Astrocyte of the spinal cord (primary cell): ENCODE results near the gene ATP2C1.

Source experiments
- DNase-seq: peaks from one replicate; pipeline ENCODE4 v3.0.0; 2011; ENCODE audit warnings: low read depth, low spot score
- H3K4me3 ChIP-seq: 2 replicates; pipeline ENCODE4 v1.5.1; 2011; ENCODE audit warnings: low read depth, mild to moderate bottlenecking, low read length, moderate library complexity
- in situ Hi-C: cut with HindIII; loops from 2 replicates; pipeline ENCODE4 v1.10.0; 2017; ENCODE audit warnings: low sequenced_read_pairs
- TF ChIP-seq, protein P1 (sequence below): IDR thresholded peaks from 2 replicates; pipeline ENCODE4 v1.5.1; 2012; ENCODE audit warnings: low read depth, mild to moderate bottlenecking, low read length, inconsistent platforms

ATP2C1 gene, protein sequence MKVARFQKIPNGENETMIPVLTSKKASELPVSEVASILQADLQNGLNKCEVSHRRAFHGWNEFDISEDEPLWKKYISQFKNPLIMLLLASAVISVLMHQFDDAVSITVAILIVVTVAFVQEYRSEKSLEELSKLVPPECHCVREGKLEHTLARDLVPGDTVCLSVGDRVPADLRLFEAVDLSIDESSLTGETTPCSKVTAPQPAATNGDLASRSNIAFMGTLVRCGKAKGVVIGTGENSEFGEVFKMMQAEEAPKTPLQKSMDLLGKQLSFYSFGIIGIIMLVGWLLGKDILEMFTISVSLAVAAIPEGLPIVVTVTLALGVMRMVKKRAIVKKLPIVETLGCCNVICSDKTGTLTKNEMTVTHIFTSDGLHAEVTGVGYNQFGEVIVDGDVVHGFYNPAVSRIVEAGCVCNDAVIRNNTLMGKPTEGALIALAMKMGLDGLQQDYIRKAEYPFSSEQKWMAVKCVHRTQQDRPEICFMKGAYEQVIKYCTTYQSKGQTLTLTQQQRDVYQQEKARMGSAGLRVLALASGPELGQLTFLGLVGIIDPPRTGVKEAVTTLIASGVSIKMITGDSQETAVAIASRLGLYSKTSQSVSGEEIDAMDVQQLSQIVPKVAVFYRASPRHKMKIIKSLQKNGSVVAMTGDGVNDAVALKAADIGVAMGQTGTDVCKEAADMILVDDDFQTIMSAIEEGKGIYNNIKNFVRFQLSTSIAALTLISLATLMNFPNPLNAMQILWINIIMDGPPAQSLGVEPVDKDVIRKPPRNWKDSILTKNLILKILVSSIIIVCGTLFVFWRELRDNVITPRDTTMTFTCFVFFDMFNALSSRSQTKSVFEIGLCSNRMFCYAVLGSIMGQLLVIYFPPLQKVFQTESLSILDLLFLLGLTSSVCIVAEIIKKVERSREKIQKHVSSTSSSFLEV

DNA sequence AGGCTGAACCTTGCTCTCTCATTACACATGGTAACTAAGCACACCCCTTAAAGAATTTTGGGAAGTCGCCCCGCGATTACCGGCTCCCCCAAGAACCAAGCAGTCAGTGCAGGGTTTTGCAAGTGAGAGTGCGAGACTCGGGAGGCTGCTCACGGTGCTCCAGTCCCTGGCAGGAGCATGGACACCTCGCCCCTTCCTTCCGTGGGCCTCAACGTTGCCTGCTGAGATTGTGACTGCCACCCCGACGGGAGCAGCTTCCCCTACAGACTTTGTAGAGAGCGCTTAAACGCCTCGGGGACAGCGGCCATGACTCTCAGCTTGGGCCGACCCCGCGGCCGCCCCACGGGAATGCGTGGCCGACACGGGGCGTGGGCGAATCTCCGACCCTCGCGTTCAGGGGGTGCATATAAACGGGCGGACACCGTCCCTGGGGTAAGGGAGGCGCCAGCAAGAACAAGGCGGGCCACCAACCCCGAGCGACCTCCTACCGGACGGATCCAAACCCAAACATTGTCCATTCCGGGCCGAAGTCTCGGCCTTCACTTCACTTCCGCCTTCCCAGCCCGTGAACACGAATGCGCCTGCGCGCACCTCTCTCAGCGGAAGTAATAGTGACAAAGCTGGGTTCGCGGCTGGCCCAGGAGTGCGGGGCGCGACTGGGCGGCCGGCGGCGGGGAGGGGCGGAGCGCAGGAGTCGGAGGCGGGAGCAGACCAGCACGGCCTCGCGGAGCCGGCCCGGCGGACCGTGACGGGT, at the start of gene ATP2C1:
Gene ATP2C1 (plus strand): TSS at position 709 of the 754 bp plus-strand sequence. CDS start 686 bp downstream, outside the sequence.
- in situ Hi-C loops: no loop called here
- TF ChIP-seq, protein P1, sequence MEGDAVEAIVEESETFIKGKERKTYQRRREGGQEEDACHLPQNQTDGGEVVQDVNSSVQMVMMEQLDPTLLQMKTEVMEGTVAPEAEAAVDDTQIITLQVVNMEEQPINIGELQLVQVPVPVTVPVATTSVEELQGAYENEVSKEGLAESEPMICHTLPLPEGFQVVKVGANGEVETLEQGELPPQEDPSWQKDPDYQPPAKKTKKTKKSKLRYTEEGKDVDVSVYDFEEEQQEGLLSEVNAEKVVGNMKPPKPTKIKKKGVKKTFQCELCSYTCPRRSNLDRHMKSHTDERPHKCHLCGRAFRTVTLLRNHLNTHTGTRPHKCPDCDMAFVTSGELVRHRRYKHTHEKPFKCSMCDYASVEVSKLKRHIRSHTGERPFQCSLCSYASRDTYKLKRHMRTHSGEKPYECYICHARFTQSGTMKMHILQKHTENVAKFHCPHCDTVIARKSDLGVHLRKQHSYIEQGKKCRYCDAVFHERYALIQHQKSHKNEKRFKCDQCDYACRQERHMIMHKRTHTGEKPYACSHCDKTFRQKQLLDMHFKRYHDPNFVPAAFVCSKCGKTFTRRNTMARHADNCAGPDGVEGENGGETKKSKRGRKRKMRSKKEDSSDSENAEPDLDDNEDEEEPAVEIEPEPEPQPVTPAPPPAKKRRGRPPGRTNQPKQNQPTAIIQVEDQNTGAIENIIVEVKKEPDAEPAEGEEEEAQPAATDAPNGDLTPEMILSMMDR: no peak
- peak within 1 kb of the TSS; percentile 92 for H3K4me3 ChIP-seq
- DNase-seq: peak; percentile 95

DNA sequence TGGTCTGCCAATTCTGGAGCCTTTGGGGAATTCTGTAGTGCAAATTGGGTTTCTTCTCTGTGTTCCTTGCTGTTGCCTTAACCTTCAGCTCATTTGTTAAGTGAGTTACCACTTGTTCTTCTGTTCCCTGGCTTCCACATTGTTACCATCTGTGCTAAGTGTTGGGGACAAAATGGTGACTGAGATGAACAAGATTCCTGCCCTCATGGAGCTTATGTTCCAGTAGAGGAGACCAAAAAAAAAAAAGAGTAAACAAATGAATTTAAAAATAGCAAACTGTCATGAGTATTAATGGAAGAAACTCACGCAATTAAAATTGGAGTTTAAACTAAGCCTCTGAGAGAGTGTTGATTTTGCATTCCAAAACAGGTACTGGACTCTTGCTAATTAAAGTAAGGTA, 49.4 kb upstream of the ATP2C1 start:
- H3K4me3 ChIP-seq: no peak overlapping the region
- in situ Hi-C loops: no loop called here
- TF ChIP-seq, protein P1: no peak
- DNase-seq: no peak

DNA sequence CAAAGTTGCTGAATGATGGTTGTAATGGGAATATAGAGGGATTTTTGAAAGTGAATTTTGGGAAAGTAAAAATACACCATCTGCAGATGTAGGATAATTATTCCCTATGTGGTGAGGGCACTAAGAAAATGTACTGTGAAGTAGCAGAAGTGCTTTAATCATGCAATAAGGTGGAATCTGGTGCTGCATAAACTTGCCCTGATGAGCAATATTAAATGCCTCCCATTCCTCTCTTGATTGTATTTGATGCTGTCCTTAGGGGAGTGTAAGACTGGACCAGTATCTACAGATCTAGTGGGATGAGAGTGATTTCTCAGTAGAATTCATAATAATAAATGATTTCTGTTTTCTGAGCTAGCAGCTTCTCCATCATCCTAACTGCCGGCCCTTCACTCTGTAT, 47.7 kb upstream of the ATP2C1 start:
- H3K4me3 ChIP-seq: no peak overlapping the region
- in situ Hi-C loops: no loop called here
- TF ChIP-seq, protein P1: no peak
- DNase-seq: no peak

DNA sequence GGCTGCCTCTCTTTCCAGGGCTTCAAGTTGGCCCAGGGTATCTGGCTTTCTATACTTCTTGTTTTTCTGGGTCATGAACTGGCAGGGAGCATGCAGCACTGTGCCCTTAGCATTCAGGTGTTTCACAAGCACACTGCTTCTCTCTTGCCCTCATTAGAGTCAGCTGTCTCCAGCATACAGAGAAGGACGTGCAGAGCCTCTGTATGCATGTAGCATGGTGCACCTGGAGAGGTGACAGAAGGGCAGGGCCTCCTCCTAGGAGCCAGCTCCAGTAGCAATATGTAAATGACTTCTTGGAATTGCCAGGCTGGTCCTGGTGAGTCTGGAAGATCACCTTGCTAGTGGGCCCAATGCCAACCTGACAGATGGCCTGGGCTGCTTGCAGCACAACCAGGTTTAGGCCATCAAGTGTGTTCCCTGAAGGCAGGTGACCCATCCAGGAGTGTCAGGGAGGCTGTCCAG, 44.8 kb upstream of the ATP2C1 start:
- H3K4me3 ChIP-seq: no peak overlapping the region
- in situ Hi-C loops: no loop called here
- no peak for DNase-seq
- TF ChIP-seq, protein P1: no peak

DNA sequence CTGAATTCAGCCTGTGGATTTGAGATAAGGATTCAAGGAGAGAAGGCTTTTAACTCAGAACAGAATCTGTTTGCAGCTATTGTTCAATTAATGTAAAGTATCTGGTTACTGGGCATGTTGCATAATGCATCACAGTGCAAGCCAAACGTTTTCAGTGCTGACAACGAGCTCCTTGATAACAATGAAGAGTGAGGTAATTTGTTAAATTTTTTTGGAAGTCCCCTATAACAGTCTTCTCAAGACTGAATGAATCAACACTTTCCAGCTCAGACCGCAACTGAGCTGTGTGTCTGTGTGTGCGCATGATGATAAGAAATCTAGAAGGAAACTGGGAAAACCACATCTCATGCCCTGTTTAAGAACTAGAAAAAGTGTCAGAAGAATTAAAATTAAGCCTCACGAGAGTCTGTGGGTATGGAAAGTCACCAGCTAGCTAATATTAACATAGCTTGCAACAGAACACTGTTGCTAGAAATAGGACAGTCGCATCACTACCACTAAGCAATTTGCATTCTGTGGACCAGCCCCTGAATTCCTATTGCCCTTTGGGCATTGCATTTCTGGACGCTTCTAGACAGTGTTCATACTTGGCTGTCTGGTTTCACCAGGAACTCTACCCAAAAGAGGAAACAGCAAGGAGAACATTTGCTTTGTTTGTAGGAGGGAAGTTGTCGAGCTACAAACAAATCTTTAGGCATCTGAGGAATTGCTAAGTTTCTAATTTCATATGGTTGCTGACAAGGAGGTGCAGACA, 43.7 kb upstream of the ATP2C1 start:
- no peak overlapping the region for H3K4me3 ChIP-seq
- in situ Hi-C loops: no loop called here
- TF ChIP-seq, protein P1: no peak
- peak; percentile 56 for DNase-seq

DNA sequence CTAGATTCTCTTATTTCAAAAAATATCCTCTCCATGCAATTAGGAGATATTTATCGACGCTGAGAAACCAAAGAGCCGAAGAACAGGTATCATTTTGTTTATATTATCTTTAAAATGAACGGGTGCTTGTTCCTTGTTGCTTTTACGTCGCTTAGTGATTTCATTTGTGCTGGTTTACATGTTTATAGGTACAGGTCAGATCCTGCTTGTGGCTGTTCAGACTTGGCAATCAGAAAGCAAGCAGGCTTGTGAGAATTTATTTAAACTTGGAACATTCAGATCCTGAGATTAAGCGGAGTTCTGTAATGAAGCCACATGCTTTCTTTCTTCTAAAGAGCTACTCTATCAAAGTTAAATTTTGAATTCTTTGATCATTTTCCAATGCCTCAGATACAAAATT, 43.0 kb upstream of the ATP2C1 start:
- TF ChIP-seq, protein P1: no peak
- H3K4me3 ChIP-seq: no peak overlapping the region
- in situ Hi-C loops: no loop called here
- no peak for DNase-seq
